ENCODE measurements around the gene MAGEB10.

Gene MAGEB10

DNA sequence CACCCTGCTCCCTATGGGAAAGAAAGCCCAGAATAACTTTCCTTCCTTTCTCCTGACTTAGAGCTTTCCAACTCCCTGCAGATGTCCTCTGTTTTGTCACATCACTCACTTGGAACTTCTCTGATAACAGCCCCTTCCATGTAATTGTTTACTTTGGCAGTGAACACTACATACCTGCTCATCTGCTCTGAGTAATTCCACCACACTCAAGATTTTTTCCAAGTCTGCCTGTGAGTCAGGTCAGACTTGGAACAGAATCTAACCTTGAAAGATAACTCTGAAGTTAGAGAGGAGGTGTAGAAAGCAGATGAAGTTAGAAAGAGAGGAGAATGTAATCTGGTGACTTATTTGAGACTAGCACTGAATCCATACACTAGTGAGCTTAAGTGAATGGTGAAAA is 7.4 kb downstream of the MAGEB10 start:
- no peak for DNase-seq (ENCODE audit: low read depth in 1 of 2, low spot score in 1 of 2)

DNA sequence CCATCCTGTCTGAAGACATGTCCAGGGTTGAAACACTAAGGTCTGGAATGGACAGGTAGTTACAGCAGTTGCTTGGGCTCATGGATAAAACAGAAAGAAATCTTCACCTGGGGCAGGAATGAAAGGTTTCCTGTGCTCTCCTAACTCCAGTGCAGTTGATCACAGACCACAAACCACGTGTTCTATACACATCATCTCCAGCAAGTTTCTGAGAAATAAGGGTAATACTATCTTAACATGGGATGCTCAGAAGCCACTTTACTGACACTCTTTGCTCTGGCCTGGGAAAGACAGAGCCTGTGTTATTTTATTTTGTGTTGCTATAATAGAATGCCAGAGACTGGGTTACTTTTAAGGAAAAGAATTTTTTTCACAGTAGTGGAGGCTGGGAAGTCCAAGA is 16.0 kb downstream of the MAGEB10 start:
- H3K27ac ChIP-seq (replicated peaks), result no peak overlapping the region
- no peak overlapping the region for H3K4me3 ChIP-seq (replicated peaks; ENCODE audit: insufficient read depth, low read length)
- no peak for DNase-seq (ENCODE audit: low read depth in 1 of 2, low spot score in 1 of 2)
- H3K27me3 ChIP-seq (ENCODE audit: insufficient read depth, poor library complexity, severe bottlenecking), result no peaks in the 10 kb centered on the region
- TF ChIP-seq, protein P1, sequence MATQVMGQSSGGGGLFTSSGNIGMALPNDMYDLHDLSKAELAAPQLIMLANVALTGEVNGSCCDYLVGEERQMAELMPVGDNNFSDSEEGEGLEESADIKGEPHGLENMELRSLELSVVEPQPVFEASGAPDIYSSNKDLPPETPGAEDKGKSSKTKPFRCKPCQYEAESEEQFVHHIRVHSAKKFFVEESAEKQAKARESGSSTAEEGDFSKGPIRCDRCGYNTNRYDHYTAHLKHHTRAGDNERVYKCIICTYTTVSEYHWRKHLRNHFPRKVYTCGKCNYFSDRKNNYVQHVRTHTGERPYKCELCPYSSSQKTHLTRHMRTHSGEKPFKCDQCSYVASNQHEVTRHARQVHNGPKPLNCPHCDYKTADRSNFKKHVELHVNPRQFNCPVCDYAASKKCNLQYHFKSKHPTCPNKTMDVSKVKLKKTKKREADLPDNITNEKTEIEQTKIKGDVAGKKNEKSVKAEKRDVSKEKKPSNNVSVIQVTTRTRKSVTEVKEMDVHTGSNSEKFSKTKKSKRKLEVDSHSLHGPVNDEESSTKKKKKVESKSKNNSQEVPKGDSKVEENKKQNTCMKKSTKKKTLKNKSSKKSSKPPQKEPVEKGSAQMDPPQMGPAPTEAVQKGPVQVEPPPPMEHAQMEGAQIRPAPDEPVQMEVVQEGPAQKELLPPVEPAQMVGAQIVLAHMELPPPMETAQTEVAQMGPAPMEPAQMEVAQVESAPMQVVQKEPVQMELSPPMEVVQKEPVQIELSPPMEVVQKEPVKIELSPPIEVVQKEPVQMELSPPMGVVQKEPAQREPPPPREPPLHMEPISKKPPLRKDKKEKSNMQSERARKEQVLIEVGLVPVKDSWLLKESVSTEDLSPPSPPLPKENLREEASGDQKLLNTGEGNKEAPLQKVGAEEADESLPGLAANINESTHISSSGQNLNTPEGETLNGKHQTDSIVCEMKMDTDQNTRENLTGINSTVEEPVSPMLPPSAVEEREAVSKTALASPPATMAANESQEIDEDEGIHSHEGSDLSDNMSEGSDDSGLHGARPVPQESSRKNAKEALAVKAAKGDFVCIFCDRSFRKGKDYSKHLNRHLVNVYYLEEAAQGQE (IDR thresholded peaks at IDR 0.05; ENCODE audit: insufficient replicate concordance, low read depth), result no peak
- no peak for TF ChIP-seq GABPA (IDR thresholded peaks at IDR 0.05; ENCODE audit: low read depth)
- no peak for TF ChIP-seq POLR2AphosphoS5 (IDR thresholded peaks at IDR 0.05; ENCODE audit: low read depth)
- TF ChIP-seq SPI1 (IDR thresholded peaks at IDR 0.05; ENCODE audit: borderline replicate concordance, low read depth), result no peak
- no peak for TF ChIP-seq CTCF (IDR thresholded peaks at IDR 0.05; ENCODE audit: insufficient read depth, low read length)

More for the DNA sequence above, 7.4 kb downstream of the MAGEB10 start:
- Histone ChIP-seq H3K27ac (replicated peaks) (no peak overlapping the region), H3K27me3 (ENCODE audit: insufficient read depth, poor library complexity, severe bottlenecking) (no peaks in the 10 kb centered on the region), H3K4me3 (replicated peaks; ENCODE audit: insufficient read depth, low read length) (no peak overlapping the region)
- TF ChIP-seq CTCF (IDR thresholded peaks at IDR 0.05; ENCODE audit: insufficient read depth, low read length) (no peak), SPI1 (IDR thresholded peaks at IDR 0.05; ENCODE audit: borderline replicate concordance, low read depth) (no peak), POLR2AphosphoS5 (IDR thresholded peaks at IDR 0.05; ENCODE audit: low read depth) (no peak), GABPA (IDR thresholded peaks at IDR 0.05; ENCODE audit: low read depth) (no peak)
- TF ChIP-seq, protein P1 (IDR thresholded peaks at IDR 0.05; ENCODE audit: insufficient replicate concordance, low read depth), result no peak

DNA sequence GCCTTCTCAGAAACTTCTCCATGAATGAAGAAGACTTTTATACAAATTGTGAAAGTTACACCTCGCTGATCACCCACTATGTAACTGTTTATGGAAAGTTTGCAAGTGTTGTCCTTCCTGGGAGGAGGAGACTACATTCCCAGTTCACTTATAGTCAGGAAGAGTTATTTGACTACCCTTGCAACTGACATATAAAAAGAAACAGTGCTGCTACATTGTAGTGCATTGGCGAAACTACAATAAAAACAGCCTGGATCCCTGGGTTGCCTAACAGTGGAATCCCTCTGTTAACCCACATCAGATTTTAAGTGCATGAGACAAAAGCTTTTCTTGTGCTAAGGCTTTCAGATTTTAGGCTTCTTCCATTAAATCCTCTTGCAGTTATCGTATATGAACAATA is 30.4 kb downstream of the MAGEB10 start:
- no peak overlapping the region for H3K27ac ChIP-seq (replicated peaks)
- TF ChIP-seq GABPA (IDR thresholded peaks at IDR 0.05; ENCODE audit: low read depth), result no peak
- TF ChIP-seq POLR2AphosphoS5 (IDR thresholded peaks at IDR 0.05; ENCODE audit: low read depth), result no peak
- no peak for TF ChIP-seq CTCF (IDR thresholded peaks at IDR 0.05; ENCODE audit: insufficient read depth, low read length)
- TF ChIP-seq, protein P1 (IDR thresholded peaks at IDR 0.05; ENCODE audit: insufficient replicate concordance, low read depth), result no peak
- TF ChIP-seq SPI1 (IDR thresholded peaks at IDR 0.05; ENCODE audit: borderline replicate concordance, low read depth), result no peak
- DNase-seq (ENCODE audit: low read depth in 1 of 2, low spot score in 1 of 2), result no peak

More for the DNA sequence above, 30.4 kb downstream of the MAGEB10 start:
- Histone ChIP-seq H3K27me3 (ENCODE audit: insufficient read depth, poor library complexity, severe bottlenecking) (no peaks in the 10 kb centered on the region), H3K4me3 (replicated peaks; ENCODE audit: insufficient read depth, low read length) (no peak overlapping the region)
